ENCODE measurements around the gene PTPN13. TPM values are rescaled to one million over a fixed set of nuclear protein-coding genes. Genes with fewer than 3 reads are reported as not detected.

PTPN13 gene
- total RNA-seq, 2 donors from 2014 or later, result 6.2 to 12.1 TPM

DNA sequence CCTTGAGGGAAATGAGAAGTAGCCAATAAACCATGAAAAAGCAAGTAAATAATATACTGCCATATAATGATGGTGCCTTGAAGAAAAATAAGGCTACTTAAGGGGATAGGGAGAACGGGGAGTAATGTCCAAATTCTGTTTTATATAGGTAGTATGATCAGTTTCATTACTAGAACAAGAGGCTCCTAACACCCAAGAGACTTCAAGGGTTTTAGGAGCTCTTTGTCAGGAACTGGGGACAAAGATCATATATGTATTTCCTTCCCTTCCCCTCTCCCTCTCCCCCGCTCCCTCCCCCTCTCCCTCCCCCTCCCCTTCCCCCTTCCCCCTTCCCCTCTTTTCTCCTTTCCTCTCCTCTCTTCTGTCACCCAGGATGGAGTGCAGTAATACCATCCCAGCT, 127.3 kb downstream of the PTPN13 start:
- Histone ChIP-seq H3K27ac (no peak overlapping the region), H3K4me1 (no peaks in the 10 kb centered on the region), H3K4me3 (no peak overlapping the region), H3K9me3 (peaks cover 0 to 5% of the 10 kb centered on the region in 2 donors), H3K36me3 (peaks cover 5% of the 10 kb centered on the region), H3K27me3 (no peaks in the 10 kb centered on the region)
- no peak for TF ChIP-seq CTCF (IDR thresholded peaks at IDR 0.05)
- DNase-seq (ENCODE audit: low spot score), result no peak

DNA sequence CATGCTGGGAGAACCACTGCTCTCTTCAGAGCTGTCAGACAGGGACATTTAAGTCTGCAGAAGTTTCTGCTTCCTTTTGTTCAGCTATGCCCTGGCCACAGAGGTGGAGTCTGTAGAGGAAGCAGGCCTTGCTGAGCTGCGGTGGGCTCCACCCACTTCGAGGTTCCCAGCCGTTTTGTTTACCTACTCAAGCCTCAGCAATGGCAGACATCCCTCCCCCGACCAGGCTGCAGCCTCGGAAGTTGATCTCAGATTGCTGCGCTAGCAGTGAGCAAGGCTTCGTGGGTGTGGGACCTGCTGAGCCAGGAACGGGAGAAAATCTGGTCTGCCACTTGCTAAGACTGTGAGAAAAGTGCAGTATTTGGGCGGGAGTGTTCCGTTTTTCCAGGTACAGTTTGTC, 136.2 kb downstream of the PTPN13 start:
- no peaks in the 10 kb centered on the region for H3K27me3 ChIP-seq
- no peak for DNase-seq (ENCODE audit: low spot score)
- H3K4me1 ChIP-seq, result no peaks in the 10 kb centered on the region
- no peak for TF ChIP-seq CTCF (IDR thresholded peaks at IDR 0.05)
- H3K4me3 ChIP-seq, result no peak overlapping the region
- no peaks in the 10 kb centered on the region for H3K36me3 ChIP-seq
- H3K9me3 ChIP-seq, result no peaks in the 10 kb centered on the region
- no peak overlapping the region for H3K27ac ChIP-seq

GRCh38 chr4:86737244-86737643, 143.1 kb downstream of the PTPN13 start:
- H3K27me3 ChIP-seq, result no peaks in the 10 kb centered on the region
- H3K27ac ChIP-seq, result no peak overlapping the region
- no peak for TF ChIP-seq CTCF (IDR thresholded peaks at IDR 0.05)
- H3K9me3 ChIP-seq, result no peaks in the 10 kb centered on the region
- DNase-seq (ENCODE audit: low spot score), result no peak
- no peak overlapping the region for H3K4me3 ChIP-seq
- H3K4me1 ChIP-seq, result no peaks in the 10 kb centered on the region
- no peaks in the 10 kb centered on the region for H3K36me3 ChIP-seq

GRCh38 chr4:86741846-86742245, 147.7 kb downstream of the PTPN13 start:
- no peak overlapping the region for H3K4me3 ChIP-seq
- no peaks in the 10 kb centered on the region for H3K36me3 ChIP-seq
- no peak for TF ChIP-seq CTCF (IDR thresholded peaks at IDR 0.05)
- H3K4me1 ChIP-seq, result no peaks in the 10 kb centered on the region
- no peaks in the 10 kb centered on the region for H3K27me3 ChIP-seq
- no peak overlapping the region for H3K27ac ChIP-seq
- H3K9me3 ChIP-seq, result no peaks in the 10 kb centered on the region
- DNase-seq (ENCODE audit: low spot score), result no peak

- DNase-seq (ENCODE audit: low spot score), result no peak
- Histone ChIP-seq H3K36me3 (no peaks in the 10 kb centered on the region), H3K9me3 (no peaks in the 10 kb centered on the region), H3K4me1 (no peaks in the 10 kb centered on the region), H3K27ac (no peak overlapping the region), H3K4me3 (no peak overlapping the region), H3K27me3 (no peaks in the 10 kb centered on the region)
- TF ChIP-seq CTCF (IDR thresholded peaks at IDR 0.05), result no peak
Measured at GRCh38 chr4:86744570-86744969, 150.5 kb downstream of the PTPN13 start.

DNA sequence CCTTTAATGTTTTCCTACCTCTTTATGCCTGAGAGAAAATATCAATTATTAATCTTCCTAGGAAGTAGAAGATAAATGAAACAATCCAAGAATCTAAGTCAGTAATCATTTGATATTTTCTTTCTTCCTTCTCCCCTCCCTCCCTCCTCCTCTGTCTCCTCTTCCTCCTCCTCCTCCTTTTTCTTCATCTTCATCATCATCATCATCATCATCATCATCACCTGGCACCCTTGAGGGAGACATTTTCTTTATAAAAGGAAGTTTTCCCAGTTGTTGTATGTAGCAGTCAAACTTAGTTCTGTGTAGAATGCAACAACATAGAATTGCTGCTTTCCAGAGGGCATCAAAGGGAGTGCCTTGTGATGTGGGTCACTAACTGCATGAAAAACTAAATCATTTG, 155.0 kb downstream of the PTPN13 start:
- no peaks in the 10 kb centered on the region for H3K27me3 ChIP-seq
- no peak overlapping the region for H3K27ac ChIP-seq
- DNase-seq (ENCODE audit: low spot score), result no peak
- no peak for TF ChIP-seq CTCF (IDR thresholded peaks at IDR 0.05)
- H3K4me1 ChIP-seq, result no peaks in the 10 kb centered on the region
- H3K9me3 ChIP-seq, result no peaks in the 10 kb centered on the region
- no peaks in the 10 kb centered on the region for H3K36me3 ChIP-seq
- no peak overlapping the region for H3K4me3 ChIP-seq

Measured in right atrium auricular region (tissue), 2 donors.